GM18517 (cell line): ENCODE data around the gene FNTB.
A peak's percentile ranks its signal among the peaks of the same experiment; 100 is the strongest.

ENCODE experiments used
- ATAC-seq: cut with Tn5 transposase; IDR thresholded peaks from one replicate; pipeline ENCODE4 v1.9.1; 2021; ENCODE audit warnings: mild to moderate bottlenecking, moderate library complexity; ENCODE audit not compliant: unreplicated experiment

Gene FNTB

GRCh38 chr14:64952598-64953309 lies 33.9 kb upstream of the FNTB start:
- peak; percentile 63 for ATAC-seq

- no peak for ATAC-seq
Observed at GRCh38 chr14:64953310-64953654, 33.4 kb upstream of the FNTB start.

GRCh38 chr14:64953661-64954060 lies 33.0 kb upstream of the FNTB start:
- no peak for ATAC-seq

GRCh38 chr14:64954491-64955240 lies 32.0 kb upstream of the FNTB start:
- ATAC-seq: no peak

- ATAC-seq: no peak
Observed at GRCh38 chr14:64955297-64955696, 31.4 kb upstream of the FNTB start.

- no peak for ATAC-seq
Observed at GRCh38 chr14:64956697-64957406, 29.8 kb upstream of the FNTB start.

GRCh38 chr14:64958201-64958600 lies 28.5 kb upstream of the FNTB start:
- no peak for ATAC-seq

GRCh38 chr14:64958743-64959142 lies 28.0 kb upstream of the FNTB start:
- ATAC-seq: no peak

GRCh38 chr14:64960762-64961276 lies 25.9 kb upstream of the FNTB start:
- no peak for ATAC-seq

GRCh38 chr14:64963611-64964010 lies 23.1 kb upstream of the FNTB start:
- ATAC-seq: no peak

GRCh38 chr14:64965356-64966000 lies 21.2 kb upstream of the FNTB start:
- no peak for ATAC-seq

GRCh38 chr14:64966976-64967375 lies 19.7 kb upstream of the FNTB start:
- ATAC-seq: no peak

- no peak for ATAC-seq
Observed at GRCh38 chr14:64968167-64968566, 18.5 kb upstream of the FNTB start.

GRCh38 chr14:64968651-64969050 lies 18.0 kb upstream of the FNTB start:
- no peak for ATAC-seq

- ATAC-seq: no peak
Observed at GRCh38 chr14:64970041-64970440, 16.7 kb upstream of the FNTB start.

- no peak for ATAC-seq
Observed at GRCh38 chr14:64970776-64971477, 15.8 kb upstream of the FNTB start.

GRCh38 chr14:64971491-64971942 lies 15.2 kb upstream of the FNTB start:
- no peak for ATAC-seq

GRCh38 chr14:64971943-64972791 lies 14.5 kb upstream of the FNTB start, which contains the start of gene RAB15:
RAB15 (minus strand) TSS chr14:64972336; CDS start chr14:64972076, 260 bp downstream.
- ATAC-seq: no peak

- ATAC-seq: no peak
Observed at GRCh38 chr14:64973026-64973442, 13.7 kb upstream of the FNTB start.
